Measurements from ENCODE around the gene MICU1. TPM values are rescaled to one million over a fixed set of nuclear protein-coding genes. Genes with fewer than 3 reads are reported as not detected.

Gene MICU1
- total RNA-seq, 1 donor from 2014 or later: 28.7 TPM

DNA sequence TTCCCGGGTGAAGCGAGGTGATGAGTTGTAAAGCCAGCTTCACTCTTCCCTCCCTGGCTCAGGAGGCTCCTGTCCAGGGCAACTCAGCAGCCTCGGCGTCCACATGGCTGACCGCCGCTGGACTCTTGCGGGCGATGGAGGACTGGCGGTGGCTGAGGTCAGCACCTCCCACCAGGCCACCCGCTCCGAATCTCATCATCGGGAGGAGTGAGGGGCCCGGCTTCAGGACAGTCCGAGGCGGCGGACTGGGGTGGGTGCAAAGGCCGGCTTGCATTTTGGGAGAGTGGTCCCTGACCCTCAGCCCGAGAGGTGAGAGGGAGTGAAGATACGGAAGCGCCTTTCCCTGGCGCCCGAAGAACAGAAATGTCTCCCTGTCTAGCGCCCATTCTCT, 271.9 kb downstream of the MICU1 start:
- H3K9me3 Mint-ChIP-seq (ENCODE audit: unreplicated experiment): no peaks in the 10 kb centered on the region
- Histone ChIP-seq H3K4me2 (ENCODE audit: low read length) (peak overlapping the region; percentile 96), H3K4me1 (ENCODE audit: insufficient read depth, low read length) (peaks cover 9% of the 10 kb centered on the region), H3K36me3 (ENCODE audit: insufficient read depth, low read length) (peaks cover 4% of the 10 kb centered on the region), H2AFZ (ENCODE audit: low read depth, low read length) (peak overlapping the region; percentile 50), H3K79me2 (ENCODE audit: insufficient read depth, low read length) (peaks cover 54% of the 10 kb centered on the region), H3K27me3 (ENCODE audit: insufficient read depth, low read length) (no peaks in the 10 kb centered on the region), H3K4me3 (ENCODE audit: insufficient read depth, low read depth, low read length) (peak overlapping the region; percentile 93), H3K27ac (ENCODE audit: low read depth, low read length) (peak overlapping the region; percentile 99), H3K9me3 (ENCODE audit: insufficient read depth, low read depth, low read length) (no peaks in the 10 kb centered on the region), H4K20me1 (ENCODE audit: insufficient read depth, low read length) (peaks cover 51% of the 10 kb centered on the region), H3K9ac (ENCODE audit: low read length) (peak overlapping the region; percentile 98)
- peaks cover 17% of the 10 kb centered on the region for H3K4me1 Mint-ChIP-seq (ENCODE audit: low read depth, unreplicated experiment)
- FAIRE-seq: no peak
- no peaks in the 10 kb centered on the region for H3K27me3 Mint-ChIP-seq (ENCODE audit: low read depth, unreplicated experiment)
- peak; percentile 12 for DNase-seq (ENCODE audit: low read depth)
- H3K4me3 Mint-ChIP-seq (ENCODE audit: unreplicated experiment): peak overlapping the region; percentile 95
- peaks cover 7% of the 10 kb centered on the region for H3K36me3 Mint-ChIP-seq (ENCODE audit: low read depth, unreplicated experiment)
- TF ChIP-seq CTCF (IDR thresholded peaks at IDR 0.05; ENCODE audit: insufficient read depth, low read depth, low read length) (no peak), EZH2 (IDR thresholded peaks at IDR 0.05; ENCODE audit: insufficient read depth, low read length) (no peak)
- peak overlapping the region; percentile 99 for H3K27ac Mint-ChIP-seq (ENCODE audit: unreplicated experiment)

GRCh38 chr10:72353028-72353964, 272.6 kb downstream of the MICU1 start:
- H2AFZ ChIP-seq (ENCODE audit: low read depth, low read length): peak overlapping the region; percentile 50
- peaks cover 61% of the 10 kb centered on the region for H3K79me2 ChIP-seq (ENCODE audit: insufficient read depth, low read length)
- H3K4me1 Mint-ChIP-seq (ENCODE audit: low read depth, unreplicated experiment): peaks cover 17% of the 10 kb centered on the region
- H3K9ac ChIP-seq (ENCODE audit: low read length): peak overlapping the region; percentile 98
- H4K20me1 ChIP-seq (ENCODE audit: insufficient read depth, low read length): peaks cover 57% of the 10 kb centered on the region
- peak overlapping the region; percentile 96 for H3K4me2 ChIP-seq (ENCODE audit: low read length)
- DNase-seq (ENCODE audit: low read depth) (no peak), FAIRE-seq (no peak)
- peak overlapping the region; percentile 93 for H3K4me3 ChIP-seq (ENCODE audit: insufficient read depth, low read depth, low read length)
- H3K9me3 Mint-ChIP-seq (ENCODE audit: unreplicated experiment): no peaks in the 10 kb centered on the region
- H3K27me3 Mint-ChIP-seq (ENCODE audit: low read depth, unreplicated experiment): no peaks in the 10 kb centered on the region
- peak overlapping the region; percentile 99 for H3K27ac ChIP-seq (ENCODE audit: low read depth, low read length)
- peaks cover 5% of the 10 kb centered on the region for H3K36me3 ChIP-seq (ENCODE audit: insufficient read depth, low read length)
- no peaks in the 10 kb centered on the region for H3K9me3 ChIP-seq (ENCODE audit: insufficient read depth, low read depth, low read length)
- TF ChIP-seq EZH2 (IDR thresholded peaks at IDR 0.05; ENCODE audit: insufficient read depth, low read length) (no peak), CTCF (IDR thresholded peaks at IDR 0.05; ENCODE audit: insufficient read depth, low read depth, low read length) (no peak)
- H3K4me3 Mint-ChIP-seq (ENCODE audit: unreplicated experiment): peak overlapping the region; percentile 95
- H3K27ac Mint-ChIP-seq (ENCODE audit: unreplicated experiment): peak overlapping the region; percentile 99
- H3K27me3 ChIP-seq (ENCODE audit: insufficient read depth, low read length): no peaks in the 10 kb centered on the region
- H3K4me1 ChIP-seq (ENCODE audit: insufficient read depth, low read length): peaks cover 9% of the 10 kb centered on the region
- peaks cover 11% of the 10 kb centered on the region for H3K36me3 Mint-ChIP-seq (ENCODE audit: low read depth, unreplicated experiment)

GRCh38 chr10:72351479-72351878, 274.4 kb downstream of the MICU1 start:
- no peak overlapping the region for H3K27ac Mint-ChIP-seq (ENCODE audit: unreplicated experiment)
- no peaks in the 10 kb centered on the region for H3K9me3 ChIP-seq (ENCODE audit: insufficient read depth, low read depth, low read length)
- FAIRE-seq (no peak), DNase-seq (ENCODE audit: low read depth) (no peak)
- no peak overlapping the region for H3K4me3 ChIP-seq (ENCODE audit: insufficient read depth, low read depth, low read length)
- peaks cover 7% of the 10 kb centered on the region for H3K36me3 ChIP-seq (ENCODE audit: insufficient read depth, low read length)
- H3K4me1 ChIP-seq (ENCODE audit: insufficient read depth, low read length): peaks cover 9% of the 10 kb centered on the region
- no peaks in the 10 kb centered on the region for H3K9me3 Mint-ChIP-seq (ENCODE audit: unreplicated experiment)
- TF ChIP-seq CTCF (IDR thresholded peaks at IDR 0.05; ENCODE audit: insufficient read depth, low read depth, low read length): no peak
- no peak for TF ChIP-seq EZH2 (IDR thresholded peaks at IDR 0.05; ENCODE audit: insufficient read depth, low read length)
- H3K4me3 Mint-ChIP-seq (ENCODE audit: unreplicated experiment): no peak overlapping the region
- peaks cover 11% of the 10 kb centered on the region for H3K36me3 Mint-ChIP-seq (ENCODE audit: low read depth, unreplicated experiment)
- H3K27ac ChIP-seq (ENCODE audit: low read depth, low read length): no peak overlapping the region
- H3K79me2 ChIP-seq (ENCODE audit: insufficient read depth, low read length): peaks cover 73% of the 10 kb centered on the region
- H3K4me1 Mint-ChIP-seq (ENCODE audit: low read depth, unreplicated experiment): peaks cover 17% of the 10 kb centered on the region
- no peaks in the 10 kb centered on the region for H3K27me3 ChIP-seq (ENCODE audit: insufficient read depth, low read length)
- H3K27me3 Mint-ChIP-seq (ENCODE audit: low read depth, unreplicated experiment): no peaks in the 10 kb centered on the region
- peaks cover 69% of the 10 kb centered on the region for H4K20me1 ChIP-seq (ENCODE audit: insufficient read depth, low read length)
- no peak overlapping the region for H2AFZ ChIP-seq (ENCODE audit: low read depth, low read length)
- H3K4me2 ChIP-seq (ENCODE audit: low read length): no peak overlapping the region
- no peak overlapping the region for H3K9ac ChIP-seq (ENCODE audit: low read length)

Measured in astrocyte (in vitro differentiated cells and primary cell).